Measurements from ENCODE around the gene FCAR. TPM values are rescaled to one million over a fixed set of nuclear protein-coding genes. Genes with fewer than 3 reads are reported as not detected.
"Not testable (repeated sequence)": the region's sequence is repeated elsewhere in the genome, so short reads cannot be mapped to it uniquely, and the experiment has no call there.

Gene FCAR
- total RNA-seq, 2 donors from 2014 or later, result 0.59 to 1.5 TPM

DNA sequence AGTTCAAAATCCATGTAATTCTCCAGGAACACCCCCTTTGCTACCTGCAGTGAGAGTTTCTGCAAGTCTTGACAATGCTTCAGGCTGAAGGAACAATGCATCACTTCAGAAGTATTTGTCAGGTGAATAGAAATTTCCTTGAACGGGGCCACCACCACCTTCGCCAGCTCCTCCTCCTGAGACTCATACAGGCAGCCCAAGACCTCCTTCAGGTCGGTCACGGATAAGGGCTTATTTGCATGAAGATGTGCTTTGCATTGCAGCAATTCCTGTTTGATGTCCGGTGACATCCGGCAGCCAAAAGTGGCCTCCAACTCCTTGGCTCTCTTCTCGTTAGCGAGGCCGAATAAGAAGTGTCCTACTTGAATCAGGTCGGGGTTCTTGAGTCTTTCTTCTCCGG, 64.9 kb downstream of the FCAR start:
- Histone ChIP-seq H3K27me3 (no peaks in the 10 kb centered on the region), H3K36me3 (no peaks in the 10 kb centered on the region), H3K9me3 (no peaks in the 10 kb centered on the region), H3K27ac (no peak overlapping the region), H3K4me1 (no peaks in the 10 kb centered on the region), H3K4me3 (no peak overlapping the region)
- no peak for DNase-seq (ENCODE audit: low spot score)
- TF ChIP-seq, protein P1, sequence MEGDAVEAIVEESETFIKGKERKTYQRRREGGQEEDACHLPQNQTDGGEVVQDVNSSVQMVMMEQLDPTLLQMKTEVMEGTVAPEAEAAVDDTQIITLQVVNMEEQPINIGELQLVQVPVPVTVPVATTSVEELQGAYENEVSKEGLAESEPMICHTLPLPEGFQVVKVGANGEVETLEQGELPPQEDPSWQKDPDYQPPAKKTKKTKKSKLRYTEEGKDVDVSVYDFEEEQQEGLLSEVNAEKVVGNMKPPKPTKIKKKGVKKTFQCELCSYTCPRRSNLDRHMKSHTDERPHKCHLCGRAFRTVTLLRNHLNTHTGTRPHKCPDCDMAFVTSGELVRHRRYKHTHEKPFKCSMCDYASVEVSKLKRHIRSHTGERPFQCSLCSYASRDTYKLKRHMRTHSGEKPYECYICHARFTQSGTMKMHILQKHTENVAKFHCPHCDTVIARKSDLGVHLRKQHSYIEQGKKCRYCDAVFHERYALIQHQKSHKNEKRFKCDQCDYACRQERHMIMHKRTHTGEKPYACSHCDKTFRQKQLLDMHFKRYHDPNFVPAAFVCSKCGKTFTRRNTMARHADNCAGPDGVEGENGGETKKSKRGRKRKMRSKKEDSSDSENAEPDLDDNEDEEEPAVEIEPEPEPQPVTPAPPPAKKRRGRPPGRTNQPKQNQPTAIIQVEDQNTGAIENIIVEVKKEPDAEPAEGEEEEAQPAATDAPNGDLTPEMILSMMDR (IDR thresholded peaks at IDR 0.05), result no peak

DNA sequence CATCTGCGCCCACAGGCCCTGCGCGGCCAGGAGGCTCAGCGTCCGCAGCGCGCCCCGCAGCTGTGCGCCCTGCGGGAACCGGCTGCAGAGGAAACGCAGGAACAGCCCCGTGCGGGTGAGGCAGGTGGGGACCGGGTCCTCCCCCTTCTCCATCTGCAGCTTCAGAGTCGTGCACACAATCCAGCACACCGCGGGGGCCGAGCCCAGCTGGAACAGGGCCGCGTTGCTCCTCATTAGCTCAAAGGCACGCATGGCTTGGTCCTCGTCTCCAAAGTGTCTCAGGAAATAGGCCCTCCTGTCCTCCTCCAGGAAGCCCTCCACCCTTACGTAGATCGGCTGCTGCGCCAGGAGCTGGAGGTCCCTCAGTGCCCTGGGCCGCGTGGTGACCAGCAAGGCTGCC, 65.5 kb downstream of the FCAR start:
- DNase-seq (ENCODE audit: low spot score); H3K36me3 ChIP-seq; H3K4me3 ChIP-seq; H3K27ac ChIP-seq; H3K4me1 ChIP-seq; H3K27me3 ChIP-seq; H3K9me3 ChIP-seq: not testable (repeated sequence)

Other genes with a start within 250 kb of the FCAR start
- 1 to 10 TPM in 1 of 2 donors, under 1 TPM in 1; 0.33 to 1.9 TPM for gene LILRB1, start 243.8 kb upstream of the FCAR start, total RNA-seq
- gene LILRB4, start 211.2 kb upstream of the FCAR start, total RNA-seq, result 1 to 10 TPM; 2.0 to 5.2 TPM
- not detected for gene KIR3DL3, start 149.8 kb upstream of the FCAR start, total RNA-seq
- not detected for gene KIR2DL3, start 135.7 kb upstream of the FCAR start, total RNA-seq
- gene KIR2DL1, start 104.4 kb upstream of the FCAR start, total RNA-seq, result not detected
- gene KIR2DL4, start 70.6 kb upstream of the FCAR start, total RNA-seq, result not detected
- gene KIR3DL1, start 57.8 kb upstream of the FCAR start, total RNA-seq, result not detected
- gene KIR2DS4, start 41.6 kb upstream of the FCAR start, total RNA-seq, result not detected
- gene KIR3DL2, start 23.8 kb upstream of the FCAR start, total RNA-seq, result not detected
- gene NCR1, start 31.9 kb downstream of the FCAR start, total RNA-seq, result not detected
- gene NLRP7, start 73.3 kb downstream of the FCAR start, total RNA-seq, result not detected
- gene NLRP2, start 92.1 kb downstream of the FCAR start, total RNA-seq, result under 1 TPM; 0.20 to 0.26 TPM
- gene GP6, start 164.0 kb downstream of the FCAR start, total RNA-seq, result under 1 TPM in 1 of 2 donors, not detected in 1; 0.16 TPM
- gene RDH13, start 188.9 kb downstream of the FCAR start, total RNA-seq, result 10 to 100 TPM; 26.5 to 28.1 TPM
- 10 to 100 TPM in 1 of 2 donors, 1 to 10 TPM in 1; 6.7 to 13.8 TPM for gene EPS8L1, start 201.6 kb downstream of the FCAR start, total RNA-seq
- 100 to 1,000 TPM in 1 of 2 donors, 10 to 100 TPM in 1; 98.9 to 205 TPM for gene PPP1R12C, start 243.4 kb downstream of the FCAR start, total RNA-seq

Measured in right atrium auricular region (tissue), 2 donors.